Effector CD8-positive, alpha-beta T cell (primary cell): Measurements from ENCODE around the gene PFDN1.

ENCODE experiments used
- DNase-seq: peaks from one replicate; lab custom pipeline; 2025; lab: John Stamatoyannopoulos, UW

The PFDN1 gene

GRCh38 chr5:140239461-140239860 lies 63.4 kb downstream of the PFDN1 start:
- DNase-seq = no peak

- no peak for DNase-seq
Observed at GRCh38 chr5:140238756-140239155, 64.1 kb downstream of the PFDN1 start.

- DNase-seq = no peak
Observed at GRCh38 chr5:140236891-140237598, 65.9 kb downstream of the PFDN1 start.

GRCh38 chr5:140235791-140236551 lies 66.9 kb downstream of the PFDN1 start:
- no peak for DNase-seq

GRCh38 chr5:140234377-140234989 lies 68.4 kb downstream of the PFDN1 start:
- DNase-seq = no peak

- no peak for DNase-seq
Observed at GRCh38 chr5:140232731-140233130, 70.2 kb downstream of the PFDN1 start.

GRCh38 chr5:140230373-140230772 lies 72.5 kb downstream of the PFDN1 start:
- DNase-seq = no peak

- no peak for DNase-seq
Observed at GRCh38 chr5:140228364-140228837, 74.5 kb downstream of the PFDN1 start.

GRCh38 chr5:140227046-140227445 lies 75.9 kb downstream of the PFDN1 start:
- no peak for DNase-seq

- DNase-seq = no peak
Observed at GRCh38 chr5:140225396-140225795, 77.5 kb downstream of the PFDN1 start.

- DNase-seq = no peak
Observed at GRCh38 chr5:140224658-140225057, 78.2 kb downstream of the PFDN1 start.

GRCh38 chr5:140223567-140223966 lies 79.3 kb downstream of the PFDN1 start:
- DNase-seq = no peak

GRCh38 chr5:140222416-140222815 lies 80.5 kb downstream of the PFDN1 start:
- DNase-seq = no peak

GRCh38 chr5:140221697-140222223 lies 81.1 kb downstream of the PFDN1 start:
- no peak for DNase-seq

GRCh38 chr5:140220698-140221064 lies 82.2 kb downstream of the PFDN1 start:
- no peak for DNase-seq

- no peak for DNase-seq
Observed at GRCh38 chr5:140220032-140220697, 82.7 kb downstream of the PFDN1 start.

- DNase-seq = no peak
Observed at GRCh38 chr5:140219068-140219991, 83.6 kb downstream of the PFDN1 start.

GRCh38 chr5:140217299-140218026 lies 85.4 kb downstream of the PFDN1 start:
- DNase-seq = no peak

- DNase-seq = no peak
Observed at GRCh38 chr5:140216478-140217074, 86.3 kb downstream of the PFDN1 start.

- DNase-seq = no peak
Observed at GRCh38 chr5:140215276-140215675, 87.6 kb downstream of the PFDN1 start.
